Endothelial cell of umbilical vein (primary cell): ENCODE data around the gene RFPL4AL1. TPM values are rescaled to one million over a fixed set of nuclear protein-coding genes. Genes with fewer than 3 reads are reported as not detected.

Source experiments
- BruUV-seq: library from RNA; stranded (reverse); fragments of 400-500 nt; replicated peaks from 2 replicates; lab custom pipeline; 2021; lab: Mats Ljungman, UMichigan
- CTCF ChIA-PET: fragments of 300-600, 350-600 bp; sonication (Branson Sonifier 250); formaldehyde crosslinking; loops from one replicate; lab custom pipeline; 2021; ENCODE audit warnings: antibody characterized with exemption, inconsistent platforms; lab: Charles Lee
- POLR2A ChIA-PET: fragments of 300-600, 350-600 bp; sonication (Branson Sonifier 250); formaldehyde crosslinking; loops from one replicate; lab custom pipeline; 2021; ENCODE audit warnings: antibody characterized with exemption, inconsistent platforms; lab: Charles Lee
- DNase-seq: peaks from one replicate; pipeline ENCODE4 v3.0.0-alpha.2; 2011; ENCODE audit warnings: low read depth, low spot score
- FAIRE-seq: peaks from 2 replicates; lab custom pipeline; 2011; peaks lifted over from hg19 to GRCh38; lab: Jason Lieb, UNC
- H2AFZ ChIP-seq: 2 replicates; pipeline ENCODE4 v1.6.0; 2012; ENCODE audit warnings: low read depth, low read length, control low read depth, inconsistent platforms
- H3K27ac ChIP-seq: 2 replicates; pipeline ENCODE4 v1.5.1; 2011; ENCODE audit warnings: low read depth, mild to moderate bottlenecking, control low read depth, low read length, moderate library complexity; ENCODE audit not compliant: insufficient read depth
- H3K27me3 ChIP-seq, 2 experiments: 2 replicates each; pipeline versions ENCODE4 v1.6.0 to v1.6.1; 2011; ENCODE audit warnings: low read length in 2 of 2, mixed read lengths in 1 of 2; ENCODE audit not compliant: control insufficient read depth in 2 of 2, insufficient read depth in 2 of 2
- H3K36me3 ChIP-seq, 2 experiments: 2 replicates in 1 of 2; 3 replicates in 1 of 2; pipeline ENCODE4 v1.5.1; 2011; ENCODE audit warnings: low read length in 2 of 2, mild to moderate bottlenecking in 1 of 2, moderate library complexity in 1 of 2; ENCODE audit not compliant: control insufficient read depth in 2 of 2, insufficient read depth in 2 of 2; ENCODE audit errors: extremely low read depth in 1 of 2
- H3K4me1 ChIP-seq: 3 replicates; pipeline ENCODE4 v1.5.1; 2011; ENCODE audit warnings: mild to moderate bottlenecking, low read length; ENCODE audit not compliant: control insufficient read depth, insufficient read depth; ENCODE audit errors: extremely low read depth
- H3K4me2 ChIP-seq: 2 replicates; pipeline ENCODE4 v1.6.1; 2011; ENCODE audit warnings: low read length, control low read depth, mixed read lengths; ENCODE audit not compliant: insufficient read depth
- H3K4me3 ChIP-seq, 3 experiments: fragments of 200-600 bp in 1 of 3; sonication (generic), shearing (Covaris generic) in 1 of 3; replicated peaks in 1 of 3; 2 replicates each; pipeline ENCODE4 v1.5.1; 2011 to 2016; ENCODE audit warnings: control low read depth in 3 of 3, low read length in 3 of 3, mild to moderate bottlenecking in 2 of 3, inconsistent platforms in 1 of 3, low read depth in 1 of 3, moderate library complexity in 1 of 3; ENCODE audit not compliant: insufficient read depth in 1 of 3
- H3K79me2 ChIP-seq: 2 replicates; pipeline ENCODE4 v1.6.0; 2012; ENCODE audit warnings: low read length, inconsistent platforms; ENCODE audit not compliant: control insufficient read depth, insufficient read depth
- H3K9ac ChIP-seq: replicated peaks from 2 replicates; pipeline ENCODE3; 2011; ENCODE audit warnings: low read length, control low read depth; ENCODE audit not compliant: insufficient read depth; ENCODE audit errors: extremely low read depth
- H3K9me1 ChIP-seq: replicated peaks from 3 replicates; pipeline ENCODE4 v1.6.0; 2011; ENCODE audit warnings: mild to moderate bottlenecking, low read length; ENCODE audit not compliant: control insufficient read depth, insufficient read depth; ENCODE audit errors: extremely low read depth
- H3K9me3 ChIP-seq: replicated peaks from 2 replicates; pipeline ENCODE4 v1.5.1; 2012; ENCODE audit warnings: low read length, inconsistent platforms; ENCODE audit not compliant: control insufficient read depth, insufficient read depth
- H4K20me1 ChIP-seq: replicated peaks from 2 replicates; pipeline ENCODE3; 2011; ENCODE audit warnings: mild to moderate bottlenecking, low read length; ENCODE audit not compliant: control insufficient read depth, insufficient read depth; ENCODE audit errors: extremely low read depth
- CTCF ChIP-seq, 2 donors: IDR thresholded peaks; 1 replicate in 1 of 2; 2 replicates in 1 of 2; pipeline ENCODE4 v1.5.1; 2011; ENCODE audit warnings: low read length in 2 of 2, mild to moderate bottlenecking in 2 of 2, moderate library complexity in 2 of 2, control low read depth in 1 of 2, inconsistent platforms in 1 of 2, low read depth in 1 of 2; ENCODE audit not compliant: insufficient read depth in 1 of 2; ENCODE audit errors: extremely low read depth in 1 of 2
- EZH2 ChIP-seq: IDR thresholded peaks from 2 replicates; pipeline ENCODE4 v1.6.1; 2012; ENCODE audit warnings: borderline replicate concordance, low read depth, mild to moderate bottlenecking, moderate library complexity, low read length, inconsistent platforms; ENCODE audit not compliant: severe bottlenecking
- FOS ChIP-seq: IDR thresholded peaks from 2 replicates; pipeline ENCODE4 v1.6.1; 2011; ENCODE audit warnings: mild to moderate bottlenecking, low read length, moderate library complexity, borderline replicate concordance; ENCODE audit not compliant: insufficient read depth
- GATA2 ChIP-seq: IDR thresholded peaks from 2 replicates; pipeline ENCODE4 v1.7.0; 2011; ENCODE audit warnings: low read depth, mild to moderate bottlenecking, moderate library complexity, mixed read lengths, low read length; ENCODE audit not compliant: insufficient read length, insufficient read depth
- JUN ChIP-seq: IDR thresholded peaks from 2 replicates; pipeline ENCODE4 v1.6.1; 2011; ENCODE audit warnings: borderline replicate concordance, low read depth; ENCODE audit not compliant: insufficient read length, insufficient read depth
- MYC ChIP-seq: IDR thresholded peaks from one replicate; pipeline ENCODE4 v1.6.1; 2011; ENCODE audit warnings: mild to moderate bottlenecking, low read depth, low read length
- POLR2A ChIP-seq: IDR thresholded peaks from 2 replicates; pipeline ENCODE4 v1.6.1; 2012; ENCODE audit warnings: low read depth, mild to moderate bottlenecking, control low read depth, low read length
- POLR2AphosphoS5 ChIP-seq: IDR thresholded peaks from 2 replicates; pipeline ENCODE4 v1.6.1; 2012; ENCODE audit warnings: low read depth, mild to moderate bottlenecking, control low read depth, low read length, moderate library complexity; ENCODE audit not compliant: insufficient read depth
- dilution Hi-C: fragments of 300-500 bp; cut with MboI; formaldehyde crosslinking; loops from one replicate; pipeline ENCODE4 v1.15.0; 2019; ENCODE audit warnings: low sequenced_read_pairs; ENCODE audit not compliant: extremely low pct_ligation_motif_present
- intact Hi-C: fragments of 100-400 bp; cut with micrococcal nuclease; formaldehyde crosslinking; loops from one replicate; pipeline ENCODE4 v1.10.0; 2022
- polyA plus RNA-seq, 4 experiments: library from polyadenylated mRNA; depleted of rRNA in 3 of 4; stranded (reverse) in 3 of 4; unstranded in 1 of 4; fragments of >200 nt; gene quantifications; 2 replicates each; pipeline versions ENCODE4 v1.2.1 to v1.2.3, GENCODE V29; 2011 to 2012; ENCODE audit warnings: missing spikeins in 1 of 4
- total RNA-seq: library from RNA; stranded (reverse); gene quantifications from 2 replicates; pipeline ENCODE4 v1.2.3, GENCODE V29; 2021
- TF ChIP-seq, protein P1 (sequence below): IDR thresholded peaks from 2 replicates; pipeline ENCODE4 v1.6.1; 2011; ENCODE audit not compliant: insufficient read depth, insufficient read length

The RFPL4AL1 gene
- total and polyA plus RNA-seq, 2 donors (not counting 3 experiments of a cell fraction or from before 2014, with no cell fraction given): not detected

- Histone ChIP-seq H4K20me1 (no peaks in the 10 kb centered on the region), H3K27me3 (no peaks in the 10 kb centered on the region), H3K4me3 (no peak overlapping the region), H3K79me2 (no peaks in the 10 kb centered on the region), H3K36me3 (no peaks in the 10 kb centered on the region), H2AFZ (no peak overlapping the region), H3K9me3 (no peaks in the 10 kb centered on the region), H3K4me1 (no peaks in the 10 kb centered on the region), H3K9ac (no peak overlapping the region), H3K4me2 (no peak overlapping the region), H3K9me1 (no peaks in the 10 kb centered on the region), H3K27ac (no peak overlapping the region)
- FAIRE-seq (no peak), DNase-seq (no peak)
- ChIA-PET POLR2A (no interaction called here), CTCF (interaction anchor here (6.8 kb wide), 1 partner anchor 180 kb away, joined by 86 read pairs; no protein-coding TSS in a partner anchor)
- no TSS peak for BruUV-seq
- dilution Hi-C loops: no loop called here
- intact Hi-C loops: no loop called here
- TF ChIP-seq JUN (no peak), GATA2 (no peak), MYC (no peak), POLR2AphosphoS5 (no peak), EZH2 (no peak), CTCF (IDR thresholded peaks at IDR 0.05; ENCODE audit: extremely low read depth in 1 of 2, insufficient read depth in 1 of 2, low read depth in 1 of 2, low read length in 2 of 2) (no peak), POLR2A (no peak), FOS (no peak)
- TF ChIP-seq, protein P1, sequence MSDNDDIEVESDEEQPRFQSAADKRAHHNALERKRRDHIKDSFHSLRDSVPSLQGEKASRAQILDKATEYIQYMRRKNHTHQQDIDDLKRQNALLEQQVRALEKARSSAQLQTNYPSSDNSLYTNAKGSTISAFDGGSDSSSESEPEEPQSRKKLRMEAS: no peak
Measured at GRCh38 chr19:55812449-55812848, 43.5 kb downstream of the RFPL4AL1 start.
